Measurements from ENCODE around the gene NAA35. TPM values are rescaled to one million over a fixed set of nuclear protein-coding genes. Genes with fewer than 3 reads are reported as not detected.
A peak's percentile ranks its signal among the peaks of the same experiment; 100 is the strongest.

NAA35 gene
- total and polyA plus RNA-seq, 2 experiments from 2014 or later = 29.2 to 31.6 TPM

GRCh38 chr9:86041311-86041741 is 100.4 kb downstream of the NAA35 start:
- H2AFZ ChIP-seq = no peak overlapping the region
- H3K4me3 ChIP-seq = no peak overlapping the region

More at GRCh38 chr9:86041311-86041741, 100.4 kb downstream of the NAA35 start:
- Mint-ChIP-seq H3K27me3 (ENCODE audit: insufficient read depth, low read depth, poor library complexity) (peaks cover 7% of the 10 kb centered on the region), H3K9me3 (no peaks in the 10 kb centered on the region), H3K4me3 (no peak overlapping the region), H3K36me3 (ENCODE audit: low read depth) (peaks cover 26% of the 10 kb centered on the region), H3K4me1 (peaks cover under 1% of the 10 kb centered on the region; the same call in 2 of the 3 replicates), H3K27ac (peak overlapping the region; percentile 77; the same call in 1 of the 2 replicates)
- TF ChIP-seq EZH2phosphoT487 (IDR thresholded peaks at IDR 0.05; ENCODE audit: unreplicated experiment) = no peak
- no peak for TF ChIP-seq CREB1 (CRISPR knock-in tag; IDR thresholded peaks at IDR 0.05; ENCODE audit: low read depth)
- no peak for TF ChIP-seq ETS1 (IDR thresholded peaks at IDR 0.05)
- no peak for TF ChIP-seq STAT1 (IDR thresholded peaks at IDR 0.05; ENCODE audit: unreplicated experiment)
- TF ChIP-seq ZNF462 (CRISPR knock-in tag; IDR thresholded peaks at IDR 0.05) = no peak
- TF ChIP-seq EZH2 (IDR thresholded peaks at IDR 0.05; ENCODE audit: low read depth, unreplicated experiment) = no peak
- TF ChIP-seq ZNF114 (CRISPR knock-in tag; IDR thresholded peaks at IDR 0.05) = no peak
- TF ChIP-seq REST (IDR thresholded peaks at IDR 0.05; ENCODE audit: unreplicated experiment) = no peak
- no peak for TF ChIP-seq POLR2AphosphoS5 (IDR thresholded peaks at IDR 0.05; ENCODE audit: low read depth)
- TF ChIP-seq NANOG (IDR thresholded peaks at IDR 0.05; ENCODE audit: borderline replicate concordance) = no peak
- TF ChIP-seq ZNF331 (CRISPR knock-in tag; IDR thresholded peaks at IDR 0.05; ENCODE audit: low read depth) = no peak
- TF ChIP-seq JUNB (IDR thresholded peaks at IDR 0.05; ENCODE audit: unreplicated experiment) = no peak
- TF ChIP-seq CTCF (conservative IDR thresholded peaks at IDR 0.05; ENCODE audit: low read depth in 2 of 2) = no peak
- ATAC-seq = no peak
- Histone ChIP-seq H3F3A (replicated peaks; ENCODE audit: low read depth) (no peaks in the 10 kb centered on the region), H3K36me3 (ENCODE audit: insufficient read depth) (no peaks in the 10 kb centered on the region; the same call in 1 of the 2 replicates), H3K4me1 (ENCODE audit: insufficient read depth) (no peaks in the 10 kb centered on the region), H3K4me2 (no peak overlapping the region), H3K27me3 (ENCODE audit: insufficient read depth) (no peaks in the 10 kb centered on the region), H4K20me1 (replicated peaks; ENCODE audit: insufficient read depth) (peaks cover 4% of the 10 kb centered on the region; the same call in 1 of the 2 replicates), H3K9me2 (ENCODE audit: insufficient read depth) (no peaks in the 10 kb centered on the region), H3K27ac (ENCODE audit: low read depth) (no peak overlapping the region), H3K79me2 (replicated peaks; ENCODE audit: insufficient read depth) (no peaks in the 10 kb centered on the region)
- DNase-seq (ENCODE audit: low spot score) = no peak

All from GM23338 (cell line).